ENCODE measurements around the gene KCNMB4.

Gene KCNMB4

GRCh38 chr12:70365648-70366518 lies at the start of gene KCNMB4:
TSS of gene KCNMB4 (plus strand) at chr12:70366290. CDS start at chr12:70366735, 445 bp downstream.
- TF ChIP-seq CTCF (conservative IDR thresholded peaks at IDR 0.05; ENCODE audit: control insufficient read depth, insufficient read depth, low read depth, low read length) = no peak
- no peak for DNase-seq (ENCODE audit: low read depth)
- peak within 1 kb of the TSS; percentile 58 for H3K4me3 ChIP-seq (ENCODE audit: control insufficient read depth, low read depth, low read length)

GRCh38 chr12:70317781-70318180 lies 48.3 kb upstream of the KCNMB4 start:
- H3K4me3 ChIP-seq (ENCODE audit: control insufficient read depth, low read depth, low read length) = no peak overlapping the region
- no peak for TF ChIP-seq CTCF (conservative IDR thresholded peaks at IDR 0.05; ENCODE audit: control insufficient read depth, insufficient read depth, low read depth, low read length)
- DNase-seq (ENCODE audit: low read depth) = no peak

- H3K4me3 ChIP-seq (ENCODE audit: control insufficient read depth, low read depth, low read length) = no peak overlapping the region
- no peak for DNase-seq (ENCODE audit: low read depth)
- TF ChIP-seq CTCF (conservative IDR thresholded peaks at IDR 0.05; ENCODE audit: control insufficient read depth, insufficient read depth, low read depth, low read length) = no peak
Observed at GRCh38 chr12:70319605-70320004, 46.5 kb upstream of the KCNMB4 start.

- TF ChIP-seq CTCF (conservative IDR thresholded peaks at IDR 0.05; ENCODE audit: control insufficient read depth, insufficient read depth, low read depth, low read length) = no peak
- no peak for DNase-seq (ENCODE audit: low read depth)
- no peak overlapping the region for H3K4me3 ChIP-seq (ENCODE audit: control insufficient read depth, low read depth, low read length)
Observed at GRCh38 chr12:70321191-70321590, 44.9 kb upstream of the KCNMB4 start.

GRCh38 chr12:70327541-70327940 lies 38.5 kb upstream of the KCNMB4 start:
- TF ChIP-seq CTCF (conservative IDR thresholded peaks at IDR 0.05; ENCODE audit: control insufficient read depth, insufficient read depth, low read depth, low read length) = no peak
- no peak overlapping the region for H3K4me3 ChIP-seq (ENCODE audit: control insufficient read depth, low read depth, low read length)
- no peak for DNase-seq (ENCODE audit: low read depth)

GRCh38 chr12:70329728-70330127 lies 36.4 kb upstream of the KCNMB4 start:
- no peak for TF ChIP-seq CTCF (conservative IDR thresholded peaks at IDR 0.05; ENCODE audit: control insufficient read depth, insufficient read depth, low read depth, low read length)
- no peak overlapping the region for H3K4me3 ChIP-seq (ENCODE audit: control insufficient read depth, low read depth, low read length)
- no peak for DNase-seq (ENCODE audit: low read depth)
